ENCODE results near the gene ADRA1B.
"Not testable (repeated sequence)": the region's sequence is repeated elsewhere in the genome, so short reads cannot be mapped to it uniquely, and the experiment has no call there.

ADRA1B gene

DNA sequence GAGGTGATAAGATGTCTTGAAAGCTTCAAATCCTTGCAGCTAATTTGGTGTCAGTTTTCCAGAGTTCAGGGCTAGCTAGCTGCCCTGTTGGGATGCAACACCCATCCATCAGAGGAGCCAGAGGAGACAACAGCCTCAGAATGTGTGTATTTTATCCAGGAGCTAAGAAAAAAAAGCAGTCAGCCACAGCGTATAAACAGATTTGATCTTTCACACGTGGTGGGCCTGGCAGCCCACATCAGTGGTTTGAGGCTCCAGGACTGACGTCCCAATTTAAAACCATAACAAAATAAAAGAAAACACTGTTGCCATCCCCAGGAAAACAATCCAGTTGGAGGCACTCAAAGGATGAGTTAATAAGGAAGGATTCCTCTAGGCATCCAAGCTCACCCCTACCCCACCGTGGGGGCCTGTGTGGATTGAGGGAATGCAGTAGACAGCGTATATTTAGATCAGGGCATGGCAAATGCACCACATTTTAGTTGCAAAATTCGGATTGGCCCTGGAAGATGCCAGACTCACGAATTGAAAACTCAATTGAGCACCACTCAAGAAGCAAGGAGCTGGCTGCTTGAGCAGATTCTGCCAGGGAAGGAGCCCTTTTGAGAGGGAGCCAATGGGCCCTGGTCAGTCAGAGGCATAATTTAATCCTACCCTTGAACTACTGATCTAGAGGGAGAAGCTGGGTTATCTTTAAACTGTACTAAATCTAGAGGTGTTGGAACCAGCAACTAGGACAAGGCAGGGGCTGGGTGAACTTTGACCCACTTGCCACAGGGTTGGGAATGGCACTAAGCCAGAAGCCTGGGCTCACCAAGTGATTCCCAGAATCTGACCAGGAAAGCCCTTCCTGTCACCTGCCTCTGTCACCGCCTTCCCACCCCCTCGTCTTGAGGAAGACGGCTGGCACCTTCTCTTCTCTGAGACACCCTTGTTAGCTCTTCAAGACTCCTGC is 17.5 kb downstream of the ADRA1B start:
- peak; percentile 51 for DNase-seq

DNA sequence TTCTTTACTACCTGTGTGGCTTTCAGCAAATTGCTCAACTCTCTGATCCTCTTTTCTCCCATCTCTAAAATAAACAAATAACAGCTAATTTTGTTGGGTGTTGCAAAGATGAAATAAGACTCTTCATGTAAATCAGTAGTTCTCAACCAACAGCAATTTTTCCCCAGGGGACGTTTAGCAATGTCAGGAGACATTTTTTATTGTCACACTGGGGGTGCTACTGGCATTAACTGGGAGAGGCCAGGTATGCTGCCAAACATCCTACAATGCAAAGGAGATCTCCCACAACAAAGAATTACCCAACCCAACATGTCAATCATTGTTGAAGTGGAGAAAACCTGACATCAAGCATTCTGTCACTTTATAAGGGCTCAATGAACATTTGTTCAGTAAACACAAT is 19.7 kb downstream of the ADRA1B start:
- no peak for DNase-seq

DNA sequence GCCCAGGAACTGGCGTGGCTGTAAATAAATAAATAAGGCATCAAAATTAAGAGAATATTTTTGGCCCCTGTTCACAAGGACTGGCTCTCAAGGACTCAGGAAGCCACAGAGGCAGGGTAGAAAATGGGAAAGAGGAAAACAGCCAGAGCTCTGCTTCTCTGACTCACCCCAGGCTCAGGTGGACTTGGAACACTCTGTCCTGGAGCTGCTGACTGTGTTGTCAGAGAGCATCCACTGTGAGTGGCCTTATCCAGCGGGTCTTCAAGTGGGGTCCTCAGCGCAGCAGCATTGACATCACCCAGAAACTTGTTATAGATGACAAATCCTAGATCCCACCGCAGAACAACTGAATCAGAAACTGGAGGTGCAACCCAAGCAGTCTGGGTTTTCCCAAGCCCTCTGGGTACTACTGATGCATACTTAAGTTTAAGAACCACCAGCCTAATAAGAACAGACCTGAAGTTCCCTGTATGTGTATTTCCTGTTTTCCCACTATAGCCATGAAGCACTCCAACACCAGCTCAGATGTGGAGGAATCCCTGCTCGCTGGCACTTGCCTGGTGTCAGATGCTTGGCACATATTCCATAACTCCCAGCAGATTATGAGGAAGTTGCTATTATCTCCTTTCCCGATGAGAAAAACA is 20.5 kb downstream of the ADRA1B start:
- DNase-seq, result no peak

DNA sequence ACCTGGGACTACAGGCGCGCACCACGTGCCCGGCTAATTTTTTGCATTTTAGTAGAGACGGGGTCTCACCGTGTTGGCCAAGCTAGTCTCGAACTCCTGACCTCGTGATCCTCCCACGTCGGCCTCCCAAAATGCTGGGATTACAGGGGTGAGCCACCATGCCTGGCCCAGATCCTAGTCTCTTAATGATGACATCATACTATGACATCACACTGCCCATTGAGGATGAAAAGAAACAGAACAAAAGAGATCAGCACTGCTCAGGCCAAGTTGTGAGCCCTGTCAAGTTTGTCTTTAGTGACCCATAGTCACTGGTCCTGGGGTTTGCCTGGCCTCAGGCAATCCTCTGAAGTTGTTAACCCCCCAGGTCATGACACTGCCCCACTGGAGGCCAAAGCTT is 21.3 kb downstream of the ADRA1B start:
- no peak for DNase-seq

GRCh38 chr5:159943326-159943725 is 27.0 kb downstream of the ADRA1B start:
- DNase-seq, result no peak

DNA sequence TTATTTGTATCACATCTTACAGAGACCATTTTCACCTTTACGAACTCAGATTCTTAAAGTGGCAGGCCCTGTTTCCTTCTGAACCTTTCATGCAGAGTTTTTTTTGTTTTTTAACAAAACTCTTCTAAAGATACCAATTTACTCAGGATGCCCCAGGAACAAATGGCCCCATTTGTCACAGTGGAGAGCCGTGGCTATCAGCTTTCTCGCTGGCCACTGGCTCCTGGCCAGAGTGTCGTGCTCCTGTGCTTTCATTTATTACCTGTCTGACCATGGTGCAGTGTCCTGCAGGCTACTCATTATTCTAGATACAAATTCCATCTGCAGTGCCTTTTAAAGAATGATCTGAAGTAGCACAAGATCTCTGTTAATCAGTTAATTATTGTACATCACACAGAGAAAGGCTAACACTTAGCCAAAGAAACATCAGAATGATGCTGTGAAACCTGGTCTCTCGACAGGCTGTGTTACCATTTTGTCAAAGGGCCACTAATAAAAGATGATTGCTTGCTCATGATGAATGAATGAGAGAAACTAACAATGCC is 27.8 kb downstream of the ADRA1B start:
- no peak for DNase-seq

GRCh38 chr5:159945359-159945758 is 29.1 kb downstream of the ADRA1B start:
- no peak for DNase-seq

DNA sequence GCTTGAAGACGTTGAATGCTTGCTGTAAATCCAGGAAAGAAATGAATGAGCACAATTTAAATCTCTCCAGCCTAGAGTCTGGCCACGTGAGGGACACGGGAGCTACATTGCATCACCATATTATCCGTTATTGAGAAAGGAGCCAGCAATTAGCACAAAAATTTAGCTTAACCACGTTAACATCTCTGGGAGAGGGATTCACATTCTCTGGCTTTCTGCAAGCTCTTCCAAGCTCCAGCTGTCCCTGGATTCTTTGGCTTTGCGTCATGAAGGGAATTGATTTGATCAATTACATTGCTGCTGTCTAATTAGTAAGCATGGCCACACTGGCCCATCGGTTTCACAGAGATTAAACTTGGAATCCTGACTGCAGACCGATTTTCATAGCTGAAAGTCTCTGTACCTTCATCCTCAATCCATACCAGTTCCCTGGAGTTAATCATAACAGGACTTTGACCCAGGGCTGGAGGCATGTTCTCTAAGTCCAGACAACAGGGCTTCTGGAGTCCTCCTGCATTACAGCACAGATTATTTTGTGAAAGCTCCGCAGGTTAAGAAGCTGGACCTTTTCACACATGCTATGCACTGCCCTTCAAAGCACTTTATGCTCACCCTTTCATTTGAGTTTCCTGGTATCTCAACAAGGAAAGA is 31.6 kb downstream of the ADRA1B start:
- DNase-seq, result peak; percentile 88

DNA sequence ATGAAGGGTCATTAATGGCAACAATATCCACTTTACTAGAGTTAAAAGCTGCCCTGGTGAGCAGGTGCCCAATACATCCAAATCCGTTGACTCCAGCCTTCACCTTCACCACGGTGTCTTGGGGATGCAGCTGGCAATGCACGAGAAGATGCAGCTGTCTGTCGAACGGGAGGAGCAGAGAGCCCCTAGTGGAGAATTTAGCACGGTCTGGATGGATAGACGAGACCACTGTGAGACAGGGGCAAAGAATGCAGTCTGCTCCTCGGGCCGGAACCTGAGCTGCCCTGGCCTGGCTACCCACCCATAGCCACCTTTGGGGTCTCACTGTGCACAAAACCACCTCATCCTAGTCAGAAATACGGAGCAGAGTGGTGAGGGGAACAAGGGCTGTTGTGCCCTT is 35.1 kb downstream of the ADRA1B start:
- DNase-seq, result peak; percentile 67

GRCh38 chr5:159951834-159952233 is 35.6 kb downstream of the ADRA1B start:
- DNase-seq, result peak; percentile 63

- DNase-seq, result no peak
These were observed 37.3 kb downstream of the ADRA1B start for GRCh38 chr5:159953609-159954008.

- DNase-seq, result no peak
These were observed 38.9 kb downstream of the ADRA1B start for GRCh38 chr5:159955056-159955624.

- no peak for DNase-seq
These were observed 39.8 kb downstream of the ADRA1B start for GRCh38 chr5:159956074-159956473.

DNA sequence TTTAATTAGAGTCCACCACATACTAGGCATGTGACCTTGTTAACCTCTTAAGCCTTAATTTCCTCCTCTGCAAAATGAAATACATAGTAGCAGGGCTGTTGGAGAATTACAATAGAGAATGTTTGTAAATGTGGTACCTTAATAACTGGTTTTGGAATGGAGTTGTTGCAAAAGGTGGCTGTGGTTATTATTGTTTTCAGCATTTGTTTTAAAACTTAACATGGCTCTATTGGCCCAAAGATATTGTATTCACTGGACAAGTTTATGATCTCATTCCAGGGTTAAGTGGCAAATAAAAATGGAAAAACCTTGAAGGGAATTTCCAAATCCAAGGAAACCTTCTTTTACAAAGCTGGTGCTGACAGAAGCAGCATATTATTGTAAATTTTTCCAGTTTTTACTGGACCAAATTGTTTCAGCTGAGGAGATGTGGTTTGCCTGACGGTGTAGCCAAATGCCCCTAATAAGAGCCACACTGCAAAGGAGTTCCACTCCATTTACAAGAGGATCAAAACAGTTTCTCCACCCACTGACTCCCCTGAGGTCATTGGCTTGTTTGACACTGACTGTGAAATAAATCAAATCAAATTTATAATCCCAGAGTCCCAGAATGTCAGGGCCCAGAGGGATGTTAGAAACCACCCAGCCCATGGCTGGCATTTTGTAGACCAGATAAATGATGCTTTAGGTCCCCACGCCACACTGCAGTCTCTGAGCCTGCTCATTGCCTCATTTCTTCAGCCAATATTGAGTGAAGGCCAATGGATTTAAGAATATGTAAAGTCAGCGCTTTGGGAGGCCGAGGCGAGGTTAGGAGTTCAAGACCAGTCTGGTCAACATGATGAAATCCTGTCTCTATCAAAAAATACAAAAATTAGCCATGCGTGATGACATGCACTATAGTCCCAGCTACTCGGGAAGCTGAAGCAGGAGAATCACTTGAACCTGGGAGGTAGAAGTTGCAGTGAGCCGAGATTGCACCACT is 45.2 kb downstream of the ADRA1B start:
- no peak for DNase-seq

- no peak for DNase-seq
These were observed 45.9 kb downstream of the ADRA1B start for GRCh38 chr5:159962214-159962613.

GRCh38 chr5:159963935-159964334 is 47.7 kb downstream of the ADRA1B start:
- no peak for DNase-seq

GRCh38 chr5:159965031-159965837 is 49.0 kb downstream of the ADRA1B start:
- DNase-seq, result peak; percentile 73

DNA sequence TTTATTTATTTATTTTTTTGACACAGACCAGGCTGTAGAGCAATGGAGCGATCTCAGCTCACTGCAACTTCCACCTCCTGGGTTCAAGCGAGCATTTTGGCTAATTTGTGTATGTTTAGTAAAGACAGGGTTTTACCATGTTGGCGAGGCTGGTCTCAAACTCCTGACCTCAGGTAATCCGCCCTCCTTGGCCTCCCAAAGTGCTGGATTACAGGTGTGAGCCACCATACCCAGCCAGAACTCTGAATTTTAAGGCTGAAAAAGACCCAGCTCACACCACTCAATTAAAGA is 49.5 kb downstream of the ADRA1B start:
- DNase-seq, result not testable (repeated sequence)

- DNase-seq, result peak; percentile 31
These were observed 53.7 kb downstream of the ADRA1B start for GRCh38 chr5:159969966-159970365.

DNA sequence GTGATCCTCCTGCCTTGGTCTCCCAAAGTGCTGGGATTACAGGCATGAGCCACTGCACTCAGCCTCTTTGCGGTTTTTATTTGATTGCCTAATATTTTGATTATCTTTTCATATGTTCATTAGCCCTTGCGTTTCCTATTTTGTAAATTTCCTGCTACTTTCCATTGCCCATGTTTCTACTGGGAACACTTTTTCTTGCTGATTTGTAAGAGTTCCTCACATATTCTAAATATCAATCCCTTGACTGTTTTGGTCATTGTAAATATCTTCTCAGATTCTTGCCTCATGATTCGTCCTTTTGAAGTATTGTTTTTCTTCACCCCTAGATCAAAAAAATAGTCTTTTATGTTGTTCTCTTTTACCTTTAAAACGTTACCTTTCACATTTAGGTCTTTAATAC is 54.8 kb downstream of the ADRA1B start:
- DNase-seq, result peak; percentile 81

DNA sequence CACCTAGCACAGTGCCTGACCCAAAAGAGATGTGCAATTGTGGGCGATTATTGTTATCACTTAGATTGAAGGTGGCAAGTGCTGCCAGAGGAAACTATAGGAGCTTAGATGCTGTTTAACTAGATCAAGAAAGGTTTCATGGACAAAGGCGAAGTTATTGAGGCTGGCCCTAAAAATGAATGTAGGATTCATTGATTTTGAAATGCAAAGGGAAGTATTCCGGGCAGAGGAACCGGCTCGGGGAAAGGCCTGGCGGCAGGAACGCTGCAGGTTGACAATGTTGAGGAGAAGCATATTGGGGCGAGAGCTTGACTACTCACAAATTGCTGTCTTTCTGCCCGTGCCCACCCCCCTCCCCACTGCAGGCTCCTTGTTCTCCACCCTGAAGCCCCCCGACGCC is 55.2 kb downstream of the ADRA1B start:
- DNase-seq, result no peak

Data from fibroblast of skin of right biceps (primary cell).